Neural progenitor cell (in vitro differentiated cells): ENCODE measurements around the gene UBE2V1.

Experiments used
- CTCF ChIP-seq: fragments of 200-600 bp; sonication (generic); IDR thresholded peaks from 2 replicates; pipeline ENCODE4 v1.5.1; 2017; ENCODE audit warnings: antibody characterized with exemption, mild to moderate bottlenecking
- EZH2 ChIP-seq: fragments of 200-600 bp; sonication (generic); IDR thresholded peaks from 2 replicates; pipeline ENCODE4 v1.6.1; 2017; ENCODE audit warnings: antibody characterized with exemption, mild to moderate bottlenecking, moderate library complexity
- EZH2phosphoT487 ChIP-seq: fragments of 200-600 bp; sonication (generic); IDR thresholded peaks from 2 replicates; pipeline ENCODE4 v1.6.1; 2017; ENCODE audit warnings: antibody characterized with exemption

GRCh38 chr20:50146214-50146613, 33.3 kb upstream of the UBE2V1 start:
- TF ChIP-seq CTCF, result no peak
- TF ChIP-seq EZH2, result no peak
- TF ChIP-seq EZH2phosphoT487, result no peak
